Neuron (in vitro differentiated cells): Measurements from ENCODE around the gene VGLL1.

ENCODE experiments used
- H2AFZ ChIP-seq: one replicate; pipeline ENCODE4 v1.6.1; 2013; ENCODE audit warnings: low read depth, mild to moderate bottlenecking, inconsistent platforms, low read length, moderate library complexity
- H3K27me3 ChIP-seq: one replicate; pipeline ENCODE4 v1.6.1; 2013; ENCODE audit warnings: low read length; ENCODE audit not compliant: insufficient read depth
- H3K36me3 ChIP-seq: one replicate; pipeline ENCODE4 v1.6.1; 2013; ENCODE audit warnings: low read length; ENCODE audit not compliant: insufficient read depth
- H3K4me1 ChIP-seq: one replicate; pipeline ENCODE4 v1.6.1; 2013; ENCODE audit warnings: low read length; ENCODE audit not compliant: insufficient read depth
- H3K4me3 ChIP-seq: 2 replicates; pipeline ENCODE4 v1.5.1; 2013; ENCODE audit warnings: mild to moderate bottlenecking, low read length, moderate library complexity
- H3K9me3 ChIP-seq: one replicate; pipeline ENCODE4 v1.6.1; 2013; ENCODE audit warnings: low read length

VGLL1 gene

GRCh38 chrX:136528645-136529315 lies 3.2 kb upstream of the VGLL1 start:
- Histone ChIP-seq H3K9me3 (no peaks in the 10 kb centered on the region), H3K27me3 (peaks cover 18% of the 10 kb centered on the region), H2AFZ (no peak overlapping the region), H3K36me3 (no peaks in the 10 kb centered on the region), H3K4me3 (no peak overlapping the region), H3K4me1 (no peaks in the 10 kb centered on the region)

- Histone ChIP-seq H3K27me3 (peaks cover 17% of the 10 kb centered on the region), H3K4me1 (no peaks in the 10 kb centered on the region), H2AFZ (no peak overlapping the region), H3K4me3 (no peak overlapping the region), H3K9me3 (no peaks in the 10 kb centered on the region), H3K36me3 (no peaks in the 10 kb centered on the region)
These were observed 2.2 kb upstream of the VGLL1 start for GRCh38 chrX:136529795-136530194.

GRCh38 chrX:136534131-136534530 lies 2.1 kb downstream of the VGLL1 start:
- no peak overlapping the region for H3K4me3 ChIP-seq
- H3K9me3 ChIP-seq, result no peaks in the 10 kb centered on the region
- H3K4me1 ChIP-seq, result no peaks in the 10 kb centered on the region
- peaks cover 13% of the 10 kb centered on the region for H3K27me3 ChIP-seq
- no peaks in the 10 kb centered on the region for H3K36me3 ChIP-seq
- no peak overlapping the region for H2AFZ ChIP-seq

GRCh38 chrX:136538811-136539210 lies 6.8 kb downstream of the VGLL1 start:
- Histone ChIP-seq H3K27me3 (peaks cover 8% of the 10 kb centered on the region), H2AFZ (no peak overlapping the region)

GRCh38 chrX:136540226-136540625 lies 8.2 kb downstream of the VGLL1 start:
- no peaks in the 10 kb centered on the region for H3K36me3 ChIP-seq
- H2AFZ ChIP-seq, result no peak overlapping the region
- peaks cover 4% of the 10 kb centered on the region for H3K27me3 ChIP-seq
- no peaks in the 10 kb centered on the region for H3K4me1 ChIP-seq
- H3K9me3 ChIP-seq, result no peaks in the 10 kb centered on the region
- H3K4me3 ChIP-seq, result no peak overlapping the region

More at GRCh38 chrX:136538811-136539210, 6.8 kb downstream of the VGLL1 start:
- H3K36me3 ChIP-seq, result no peaks in the 10 kb centered on the region
- H3K4me1 ChIP-seq, result no peaks in the 10 kb centered on the region
- no peak overlapping the region for H3K4me3 ChIP-seq
- no peaks in the 10 kb centered on the region for H3K9me3 ChIP-seq

- Histone ChIP-seq H3K36me3 (no peaks in the 10 kb centered on the region), H3K27me3 (peaks cover 9% of the 10 kb centered on the region), H3K4me1 (no peaks in the 10 kb centered on the region), H2AFZ (no peak overlapping the region), H3K9me3 (no peaks in the 10 kb centered on the region), H3K4me3 (no peak overlapping the region)
These were observed 9.3 kb downstream of the VGLL1 start for GRCh38 chrX:136541294-136541693.

GRCh38 chrX:136542281-136542680 lies 10.3 kb downstream of the VGLL1 start:
- H3K4me3 ChIP-seq, result no peak overlapping the region
- no peak overlapping the region for H2AFZ ChIP-seq
- no peaks in the 10 kb centered on the region for H3K9me3 ChIP-seq
- H3K4me1 ChIP-seq, result no peaks in the 10 kb centered on the region
- peaks cover 10% of the 10 kb centered on the region for H3K27me3 ChIP-seq
- H3K36me3 ChIP-seq, result no peaks in the 10 kb centered on the region

GRCh38 chrX:136546371-136546781 lies 14.4 kb downstream of the VGLL1 start:
- Histone ChIP-seq H3K36me3 (no peaks in the 10 kb centered on the region), H2AFZ (no peak overlapping the region), H3K4me3 (no peak overlapping the region), H3K9me3 (no peaks in the 10 kb centered on the region), H3K27me3 (peaks cover 17% of the 10 kb centered on the region), H3K4me1 (no peaks in the 10 kb centered on the region)

- peaks cover 17% of the 10 kb centered on the region for H3K27me3 ChIP-seq
- no peaks in the 10 kb centered on the region for H3K9me3 ChIP-seq
- no peak overlapping the region for H3K4me3 ChIP-seq
- no peak overlapping the region for H2AFZ ChIP-seq
- no peaks in the 10 kb centered on the region for H3K4me1 ChIP-seq
- no peaks in the 10 kb centered on the region for H3K36me3 ChIP-seq
These were observed 17.2 kb downstream of the VGLL1 start for GRCh38 chrX:136549226-136549625.

- Histone ChIP-seq H3K27me3 (peaks cover 18% of the 10 kb centered on the region), H3K4me3 (no peak overlapping the region), H3K4me1 (no peaks in the 10 kb centered on the region), H3K9me3 (no peaks in the 10 kb centered on the region), H2AFZ (no peak overlapping the region), H3K36me3 (no peaks in the 10 kb centered on the region)
These were observed 19.4 kb downstream of the VGLL1 start for GRCh38 chrX:136551410-136551809.

- Histone ChIP-seq H3K4me1 (no peaks in the 10 kb centered on the region), H3K27me3 (peaks cover 12% of the 10 kb centered on the region), H3K4me3 (no peak overlapping the region), H2AFZ (no peak overlapping the region), H3K36me3 (no peaks in the 10 kb centered on the region), H3K9me3 (no peaks in the 10 kb centered on the region)
These were observed 23.7 kb downstream of the VGLL1 start for GRCh38 chrX:136555694-136556093.

- Histone ChIP-seq H3K36me3 (no peaks in the 10 kb centered on the region), H3K27me3 (peaks cover 4% of the 10 kb centered on the region), H2AFZ (no peak overlapping the region), H3K4me1 (no peaks in the 10 kb centered on the region), H3K9me3 (no peaks in the 10 kb centered on the region), H3K4me3 (no peak overlapping the region)
These were observed 40.0 kb downstream of the VGLL1 start for GRCh38 chrX:136572030-136572429.

- no peaks in the 10 kb centered on the region for H3K4me1 ChIP-seq
- H3K27me3 ChIP-seq, result peaks cover 4% of the 10 kb centered on the region
- no peak overlapping the region for H2AFZ ChIP-seq
These were observed 42.5 kb downstream of the VGLL1 start for GRCh38 chrX:136574548-136574947.

GRCh38 chrX:136577552-136577951 lies 45.5 kb downstream of the VGLL1 start:
- no peak overlapping the region for H3K4me3 ChIP-seq

More at GRCh38 chrX:136574548-136574947, 42.5 kb downstream of the VGLL1 start:
- Histone ChIP-seq H3K9me3 (no peaks in the 10 kb centered on the region), H3K4me3 (no peak overlapping the region), H3K36me3 (no peaks in the 10 kb centered on the region)

More at GRCh38 chrX:136577552-136577951, 45.5 kb downstream of the VGLL1 start:
- Histone ChIP-seq H3K27me3 (peaks cover 4% of the 10 kb centered on the region), H3K4me1 (no peaks in the 10 kb centered on the region), H2AFZ (no peak overlapping the region), H3K36me3 (no peaks in the 10 kb centered on the region), H3K9me3 (no peaks in the 10 kb centered on the region)
